HepG2 (cell line): ENCODE results near the gene C21orf91.

Experiments
- ATRX ChIP-seq: sonication (generic); formaldehyde crosslinking; IDR thresholded peaks from 2 replicates; pipeline ENCODE4 v1.4.0; 2020; ENCODE audit warnings: missing genetic modification reagents, borderline replicate concordance
- CTCF ChIP-seq: sonication (generic); formaldehyde crosslinking; IDR thresholded peaks from 2 replicates; pipeline ENCODE4 v1.5.0; 2020; ENCODE audit warnings: mild to moderate bottlenecking, missing genetic modification reagents, moderate library complexity
- ELF1 ChIP-seq: sonication (generic); formaldehyde crosslinking; IDR thresholded peaks from 2 replicates; pipeline ENCODE4 v1.4.0; 2020; ENCODE audit warnings: missing genetic modification reagents
- ETV6 ChIP-seq: sonication (generic); formaldehyde crosslinking; conservative IDR thresholded peaks from 2 replicates; pipeline ENCODE4 v1.4.0; 2020; ENCODE audit warnings: missing genetic modification reagents
- FOXA1 ChIP-seq, 2 experiments: fragments of 450-650 bp in 1 of 2; sonication (generic) in 1 of 2; formaldehyde crosslinking in 1 of 2; IDR thresholded peaks; 2 replicates each; pipeline versions ENCODE4 v1.4.0 to v1.6.1; 2016 to 2020; ENCODE audit warnings: missing genetic modification reagents in 1 of 2
- MAFF ChIP-seq: IDR thresholded peaks from 2 replicates; pipeline ENCODE4 v1.6.1; 2011; ENCODE audit warnings: low read depth, low read length, improper control_type of control experiment
- TCF12 ChIP-seq, 2 experiments: fragments of 450-650 bp in 1 of 2; sonication (generic) in 1 of 2; formaldehyde crosslinking in 1 of 2; IDR thresholded peaks; 2 replicates each; pipeline versions ENCODE4 v1.6.1 to v1.8.0; 2017 to 2022; ENCODE audit warnings: antibody characterized with exemption in 1 of 2, mild to moderate bottlenecking in 1 of 2, missing genetic modification reagents in 1 of 2, moderate library complexity in 1 of 2
- U2AF2 ChIP-seq: fragments of 200-400 bp; formaldehyde crosslinking; IDR thresholded peaks from 2 replicates; pipeline ENCODE4 v1.6.1; 2017; ENCODE audit warnings: low read depth, mild to moderate bottlenecking, low read length
- ZNF773 ChIP-seq: sonication (generic); formaldehyde crosslinking; IDR thresholded peaks from 2 replicates; pipeline ENCODE4 v1.4.0; 2020; ENCODE audit warnings: missing genetic modification reagents, borderline replicate concordance

GRCh38 chr21:17759511-17760178 lies 59.5 kb downstream of the C21orf91 start:
- TF ChIP-seq TCF12 (IDR thresholded peaks at IDR 0.05) (no peak), TCF12 (CRISPR knock-in tag; IDR thresholded peaks at IDR 0.05) (no peak), CTCF (CRISPR knock-in tag) (no peak), U2AF2 (no peak), FOXA1 (IDR thresholded peaks at IDR 0.05) (no peak), FOXA1 (CRISPR knock-in tag; IDR thresholded peaks at IDR 0.05) (no peak), ELF1 (CRISPR knock-in tag) (no peak), MAFF (no peak), ZNF773 (CRISPR knock-in tag) (no peak), ATRX (CRISPR knock-in tag) (no peak), ETV6 (CRISPR knock-in tag) (no peak)
